Stimulated activated CD4-positive, alpha-beta T cell treated with anti-CD3 and anti-CD28 coated beads, Interleukin-12 subunit alpha, Interleukin-12 subunit beta, amount 100 ng/mL, for 4 hours (primary cell): Measurements from ENCODE around the gene ITPKA.

Source experiments
- DNase-seq: peaks from one replicate; pipeline ENCODE4 v3.0.0-alpha.2; 2020

The ITPKA gene

DNA sequence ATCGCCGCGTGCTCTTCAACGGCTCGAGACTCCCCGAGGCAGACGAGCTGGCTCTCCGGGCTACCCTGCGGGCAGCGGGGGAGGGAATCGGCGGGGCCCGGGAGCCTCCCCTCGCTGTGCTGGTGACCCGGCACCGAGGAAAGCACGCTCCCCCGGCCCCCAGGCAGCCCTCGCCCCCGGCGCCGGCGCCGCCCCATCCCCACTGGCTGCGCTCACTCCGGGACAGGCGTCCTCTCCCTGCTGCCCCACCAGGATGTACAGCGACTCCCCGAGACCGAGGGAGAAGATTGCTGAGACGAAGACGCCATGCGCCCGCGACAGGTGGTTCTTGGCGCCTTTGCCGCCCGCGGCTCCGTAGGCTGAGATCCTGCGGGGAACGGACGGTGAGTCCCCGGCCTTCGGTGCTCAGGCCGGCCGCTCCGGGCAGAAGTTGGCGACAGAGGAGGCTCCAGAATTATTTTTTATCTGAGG lies 18.3 kb downstream of the ITPKA start:
- DNase-seq = no peak

DNA sequence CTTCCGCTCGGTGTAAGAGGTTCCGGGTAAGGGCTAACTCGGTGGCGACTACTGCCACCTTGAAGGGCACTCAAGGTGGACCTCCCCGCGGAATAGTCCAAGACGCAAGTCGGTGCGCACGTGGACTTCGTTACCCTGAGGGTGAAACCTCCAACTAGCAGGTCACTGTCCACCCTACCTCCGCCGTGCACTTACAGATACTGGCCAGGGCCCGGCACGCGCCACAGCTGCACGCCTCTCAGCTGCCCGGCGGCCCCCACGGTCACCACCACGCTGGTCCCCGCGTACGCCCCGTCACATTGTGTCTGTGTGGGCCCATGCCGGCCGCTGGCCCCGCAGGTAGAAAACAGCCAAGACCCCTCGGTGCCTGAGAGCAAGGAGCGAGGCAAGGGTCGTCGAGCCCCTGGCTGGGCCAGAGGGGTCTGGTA lies 18.9 kb downstream of the ITPKA start:
- no peak for DNase-seq

DNA sequence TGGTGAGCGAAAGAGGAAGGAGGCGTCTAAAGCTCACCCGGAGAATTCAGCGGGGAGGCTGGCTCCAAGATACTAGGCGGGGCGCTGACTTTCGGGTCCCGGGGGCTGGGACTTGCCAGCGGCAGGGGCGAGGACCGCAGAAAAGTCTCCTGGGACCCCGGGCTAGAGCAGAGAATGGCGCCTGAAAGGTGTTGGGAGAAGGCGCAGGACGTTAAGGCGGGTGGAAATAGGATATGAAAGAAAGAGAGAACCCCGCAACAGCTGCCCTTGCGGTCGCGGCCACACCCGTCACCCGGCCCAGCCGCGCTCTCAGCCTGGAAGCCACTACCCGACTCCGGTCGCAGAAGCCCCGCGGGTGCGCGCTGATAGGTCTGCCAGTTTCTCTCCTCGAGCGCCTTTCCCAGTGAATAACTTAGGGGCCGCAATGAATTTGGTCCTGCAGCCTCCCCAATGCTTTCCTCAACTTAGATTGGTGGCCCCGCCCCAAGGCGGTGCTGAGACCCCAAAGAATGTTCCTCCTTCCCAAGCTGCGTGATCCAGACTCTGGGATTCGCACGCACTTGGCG lies 19.3 kb downstream of the ITPKA start:
- no peak for DNase-seq

DNA sequence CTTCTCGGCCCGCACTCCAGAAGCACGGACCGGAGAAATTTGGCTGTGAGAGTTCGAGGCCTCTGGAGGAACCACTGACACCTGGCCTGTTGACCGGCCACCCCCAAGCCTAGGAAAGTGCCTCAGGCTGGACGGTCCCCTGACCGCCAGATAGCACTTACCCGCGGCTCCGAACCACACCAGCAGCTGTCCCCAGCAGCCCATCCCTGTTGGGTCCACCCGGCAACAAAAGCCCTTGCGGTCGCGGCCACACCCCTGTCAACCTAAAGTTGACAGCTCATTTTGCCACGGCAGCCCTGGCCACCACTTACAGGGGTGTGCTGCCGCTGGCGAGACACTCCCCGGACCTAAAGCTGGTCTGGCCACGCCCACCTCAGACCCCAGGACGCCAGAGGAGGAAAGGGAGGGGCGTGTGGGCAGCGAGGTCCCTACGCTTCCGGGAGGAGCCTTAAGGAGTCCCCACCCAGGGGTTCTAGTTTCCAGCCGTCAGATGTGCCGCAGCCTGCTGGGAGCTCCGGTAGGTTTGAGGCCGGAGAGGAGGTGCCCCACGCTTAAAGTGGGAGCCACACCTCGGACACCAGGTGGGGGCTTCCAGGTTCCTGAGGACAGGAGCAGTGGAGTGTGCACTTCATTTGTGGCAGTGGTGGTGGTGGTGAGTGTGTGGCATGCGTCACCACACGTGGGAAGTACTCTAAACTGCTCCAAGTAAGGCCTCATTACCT lies 20.0 kb downstream of the ITPKA start, which contains the start of gene LTK:
Gene LTK, minus strand, starts transcription at position 322 of the 722 bp plus-strand sequence. Its CDS starts 118 bp downstream, at position 204.
- DNase-seq = no peak

DNA sequence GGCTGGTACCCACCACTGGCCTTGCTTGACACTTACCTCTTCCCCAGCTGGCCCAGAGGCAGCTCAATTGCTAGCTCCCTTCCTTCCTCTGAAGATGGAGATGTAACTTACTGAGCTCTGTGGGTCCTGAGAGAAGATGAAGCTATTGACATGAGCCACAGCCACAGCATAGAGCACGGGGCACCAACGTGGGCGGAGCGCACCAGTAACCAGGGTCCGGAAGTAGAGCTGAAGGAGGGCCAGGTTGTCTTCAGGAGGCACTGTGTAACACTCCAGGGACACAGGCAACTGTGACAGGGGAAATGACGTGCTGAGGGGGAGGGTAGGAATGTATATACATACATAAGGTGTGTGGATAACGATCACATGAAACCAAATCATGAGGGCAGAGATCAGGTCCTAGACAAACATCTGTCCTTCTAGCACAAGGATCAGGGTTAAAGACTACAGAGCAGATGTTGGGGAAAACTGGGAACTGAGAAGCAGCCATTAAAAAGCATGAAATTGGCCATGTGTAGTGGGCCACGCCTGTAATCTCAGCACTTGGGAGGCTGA lies 24.3 kb downstream of the ITPKA start:
- DNase-seq = no peak

DNA sequence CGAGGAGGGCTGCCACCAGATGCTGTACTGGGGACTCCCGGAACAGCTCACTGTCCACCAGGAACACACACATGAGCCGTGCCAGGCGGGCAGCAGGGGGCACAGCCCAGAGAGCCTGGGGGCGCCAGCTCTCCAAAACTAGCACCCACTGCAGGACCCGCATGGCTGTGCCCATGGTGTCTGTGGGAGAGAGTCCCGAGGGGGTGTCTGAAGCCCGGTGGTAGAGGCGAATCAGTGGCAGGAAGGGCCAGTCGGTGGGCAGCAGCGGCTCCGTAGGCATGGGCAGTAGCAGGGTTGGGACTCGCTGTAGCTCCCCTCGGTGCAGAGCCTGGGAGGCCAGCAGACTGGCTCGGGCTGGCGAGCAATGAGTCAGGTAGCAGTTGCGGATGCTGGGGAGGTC lies 27.0 kb downstream of the ITPKA start:
- DNase-seq = no peak

DNA sequence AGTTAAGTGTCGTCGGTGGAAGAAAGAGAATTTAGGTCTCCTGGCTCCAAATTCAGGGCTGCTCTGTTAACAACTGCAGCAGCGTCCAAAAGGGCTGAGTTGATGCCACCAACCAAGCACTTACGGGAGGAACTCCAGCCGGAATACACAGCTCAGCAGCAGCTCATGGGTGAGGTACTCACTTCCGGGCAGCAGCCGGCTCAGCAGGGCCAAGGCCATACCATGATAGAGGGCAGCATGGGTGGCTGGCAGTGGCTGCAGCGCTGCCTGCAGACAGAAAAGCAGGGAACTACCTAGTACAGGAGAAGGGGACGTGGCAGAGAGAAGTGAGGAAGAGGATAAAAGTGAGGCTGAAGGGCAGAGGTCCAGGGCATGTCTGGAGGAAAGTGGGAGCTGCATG lies 27.9 kb downstream of the ITPKA start:
- DNase-seq = no peak

DNA sequence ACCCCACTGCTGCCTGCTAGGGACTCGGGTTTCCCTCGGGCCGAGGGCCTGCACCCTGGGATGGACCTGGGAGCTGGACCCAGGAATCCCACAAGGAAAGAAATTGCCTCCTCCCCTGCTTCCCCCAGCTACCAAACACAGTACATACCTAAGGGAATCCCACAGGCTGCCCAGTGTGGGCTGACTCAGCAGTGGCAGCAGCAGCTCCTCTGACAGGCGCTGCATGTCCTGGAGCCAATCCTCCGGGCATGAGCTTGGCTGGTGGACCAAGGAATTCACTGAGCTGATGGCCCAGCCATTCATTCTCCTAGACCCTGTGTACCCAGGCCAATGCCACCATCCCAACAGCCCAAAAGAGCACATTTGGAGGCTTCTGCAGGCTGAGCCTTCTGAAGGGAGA lies 29.4 kb downstream of the ITPKA start:
- DNase-seq = no peak

DNA sequence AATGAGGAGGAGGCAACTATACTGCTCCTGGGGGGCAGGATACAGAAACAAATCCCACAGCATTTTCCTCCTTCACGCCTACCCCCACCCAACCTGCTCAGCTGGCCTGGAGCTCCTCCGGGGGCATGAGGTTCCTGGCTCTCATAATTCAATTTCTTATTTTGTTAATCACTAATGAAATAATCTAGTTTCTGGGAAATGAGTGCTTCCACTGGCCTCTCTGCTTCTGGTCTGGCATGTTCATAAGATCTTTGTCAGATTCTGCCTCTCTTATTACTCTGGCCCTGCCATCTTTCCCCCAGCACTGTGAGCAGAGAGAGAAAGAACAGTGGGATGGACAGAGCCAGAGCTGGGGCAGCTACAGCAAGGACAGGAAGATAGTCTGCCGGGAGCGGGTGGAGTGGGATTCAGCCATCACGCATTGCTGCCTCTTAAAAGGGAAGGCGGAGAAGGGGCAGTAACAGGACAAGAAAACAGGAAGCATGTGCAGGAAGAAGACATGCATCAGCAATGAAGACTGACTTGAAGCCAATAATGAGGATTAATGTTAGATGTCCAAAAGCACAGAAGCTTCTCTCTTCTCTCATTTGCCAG lies 36.8 kb downstream of the ITPKA start:
- DNase-seq = no peak

DNA sequence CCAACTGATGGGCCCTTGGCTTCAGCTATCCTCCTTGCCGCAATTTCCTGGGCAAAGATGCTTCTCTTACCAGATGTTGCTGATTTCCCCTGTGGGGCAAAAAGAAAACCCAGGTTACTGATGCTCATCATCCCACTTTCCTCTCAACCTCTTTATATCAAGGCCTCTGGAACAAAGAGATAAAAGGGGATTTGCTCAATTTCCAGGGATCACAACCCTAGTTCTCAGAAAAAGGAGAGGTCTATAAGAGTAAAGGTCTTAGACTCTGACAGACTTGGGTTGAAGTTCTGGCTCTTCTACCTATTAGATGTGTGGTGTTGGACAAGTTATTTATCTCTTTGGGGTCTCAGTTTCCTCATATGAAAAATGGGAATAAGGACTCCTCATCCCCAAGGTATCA lies 41.9 kb downstream of the ITPKA start:
- DNase-seq = no peak

DNA sequence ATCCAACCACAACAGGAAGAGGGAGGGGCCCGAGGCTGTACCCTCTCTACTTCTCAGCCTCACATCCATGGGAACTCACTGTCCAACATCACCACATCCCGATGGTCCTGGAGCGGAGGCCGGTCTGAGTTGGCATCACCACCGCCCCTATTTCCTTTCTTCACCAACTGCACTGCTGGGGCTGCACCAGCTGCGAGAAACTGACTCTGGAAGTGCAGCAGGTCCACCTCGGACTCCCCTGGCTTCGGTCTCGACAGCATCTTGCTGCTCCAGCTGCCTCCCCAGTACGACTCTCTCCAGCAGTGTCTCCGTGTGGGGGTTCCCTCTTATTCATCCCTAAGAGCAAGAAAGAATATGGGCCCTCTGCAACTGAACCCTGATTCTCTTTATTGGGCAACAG lies 43.2 kb downstream of the ITPKA start:
- DNase-seq = no peak

DNA sequence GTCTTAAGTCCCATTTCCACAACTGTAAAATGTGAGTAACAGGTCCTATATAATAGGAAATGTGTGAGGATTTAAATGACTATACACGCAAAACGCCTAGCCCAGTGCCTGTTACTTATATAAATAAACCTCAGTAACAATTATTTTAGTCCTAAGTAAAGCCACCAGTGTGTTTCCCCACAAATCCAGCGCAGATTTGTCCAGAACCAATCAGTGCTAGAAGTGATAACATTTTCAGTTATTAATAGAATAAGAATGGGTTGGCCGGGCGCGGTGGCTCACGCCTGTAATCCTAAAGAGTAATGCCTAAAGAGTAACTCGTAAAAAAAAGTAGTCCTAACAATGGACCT lies 49.8 kb downstream of the ITPKA start:
- no peak for DNase-seq

DNA sequence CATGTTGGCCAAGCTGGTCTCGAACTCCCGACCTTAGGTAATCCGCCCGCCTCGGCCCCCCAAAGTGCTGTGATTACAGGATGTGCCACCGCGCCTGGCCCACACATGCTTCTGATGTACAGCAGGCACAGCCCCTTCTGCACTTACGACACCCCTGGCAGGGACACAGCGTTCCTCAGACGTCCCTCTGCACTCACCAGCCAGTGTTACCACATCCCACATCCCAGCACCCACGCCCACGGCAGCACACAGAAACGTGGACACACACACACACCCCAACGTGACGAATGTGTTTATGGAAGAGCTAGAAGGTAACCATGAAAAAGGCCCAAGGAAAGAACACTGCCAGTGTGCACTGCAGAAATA lies 51.0 kb downstream of the ITPKA start:
- DNase-seq = no peak

DNA sequence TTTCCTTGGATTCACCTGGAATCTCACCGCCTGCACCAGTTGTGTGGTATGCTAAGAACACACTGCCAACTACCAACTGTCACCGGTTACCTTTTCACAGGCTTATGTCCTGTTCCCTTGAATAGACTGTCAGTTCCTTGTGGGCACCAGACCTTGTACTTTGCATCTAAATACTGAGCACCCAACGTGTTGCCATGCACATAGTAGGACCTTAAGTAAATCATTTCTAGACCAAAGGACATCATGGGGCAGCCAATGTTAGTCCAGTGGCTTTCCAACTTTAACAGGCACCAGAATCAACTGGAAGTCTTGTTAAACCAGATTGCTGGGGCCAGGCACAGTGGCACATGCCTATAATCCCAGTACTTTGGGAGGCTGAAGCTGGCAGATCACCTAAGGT lies 51.5 kb downstream of the ITPKA start:
- no peak for DNase-seq

DNA sequence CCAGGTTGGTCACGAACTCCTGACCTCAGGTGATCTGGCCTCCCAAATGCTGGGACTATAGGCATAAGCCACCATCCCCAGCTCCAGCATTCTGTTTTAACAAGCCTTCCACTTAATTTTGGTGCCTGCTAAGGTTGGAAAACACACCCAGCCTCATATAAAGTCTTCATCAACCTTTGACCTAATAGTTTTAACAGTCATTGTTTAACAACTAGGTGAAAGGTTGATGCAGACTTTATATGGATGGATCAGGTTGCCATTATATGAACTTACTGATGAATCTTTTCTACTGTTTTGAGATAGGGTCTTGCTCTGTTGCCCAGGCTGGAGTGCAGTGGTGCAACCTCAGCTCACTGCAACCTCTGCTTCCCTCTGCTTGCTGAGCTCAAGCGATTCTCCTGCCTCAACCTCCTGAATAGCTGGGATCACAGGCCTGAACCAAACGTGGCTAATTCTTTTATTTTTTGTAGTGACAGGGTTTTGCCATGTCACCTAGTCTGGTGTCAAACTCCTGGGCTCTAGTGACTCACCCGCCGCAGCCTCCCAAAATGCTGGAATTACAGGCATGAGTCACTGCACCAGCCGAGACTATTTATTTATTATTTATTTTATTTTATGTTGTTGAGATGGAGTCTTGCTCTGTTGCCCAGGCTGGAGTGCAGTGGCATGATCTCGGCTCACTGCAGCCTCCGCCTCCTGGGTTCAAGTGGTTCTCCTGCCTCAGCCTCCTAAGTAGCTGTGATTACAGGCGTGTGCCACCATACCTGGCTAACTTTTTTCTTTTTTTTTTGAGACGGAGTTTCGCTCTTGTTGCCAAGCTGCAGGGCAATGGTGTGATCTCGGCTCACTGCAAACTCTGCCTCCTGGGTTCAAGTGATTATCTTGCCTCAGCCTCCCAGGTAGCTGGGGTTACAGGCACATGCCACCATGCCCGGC lies 53.4 kb downstream of the ITPKA start:
- DNase-seq = no peak

DNA sequence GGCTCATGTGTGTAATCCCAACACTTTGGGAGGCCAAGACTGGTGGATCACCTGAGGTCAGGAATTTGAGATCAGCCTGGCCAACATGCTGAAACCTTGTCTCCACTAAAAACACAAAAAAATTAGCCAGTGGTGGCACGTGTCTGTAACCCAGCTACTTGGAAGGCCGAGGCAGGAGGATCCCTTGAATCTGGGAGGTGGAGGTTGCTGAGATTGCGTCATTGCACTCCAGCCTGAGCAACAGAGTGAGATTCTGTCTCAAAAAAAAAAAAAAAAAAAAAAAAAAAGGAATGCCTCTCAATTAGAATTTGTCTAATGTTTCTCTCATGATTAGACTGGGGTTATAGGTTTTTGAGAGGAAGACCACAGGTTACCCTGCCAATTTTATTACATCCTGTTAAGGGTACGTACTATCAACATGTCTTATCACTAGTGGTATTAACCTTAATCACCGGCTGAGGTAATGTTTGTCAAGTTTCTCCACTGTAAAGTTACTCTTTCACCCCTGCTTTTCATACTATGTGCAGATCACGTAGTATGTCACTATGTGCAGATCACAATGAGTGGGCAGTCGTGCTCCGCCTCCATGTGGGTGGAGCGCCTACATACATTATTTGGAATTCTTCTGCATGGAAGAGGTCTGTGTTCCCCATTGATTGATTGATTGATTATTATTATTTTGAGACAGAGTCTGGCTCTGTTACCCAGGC lies 56.5 kb downstream of the ITPKA start:
- no peak for DNase-seq
